HL-60 (cell line): Measurements from ENCODE around the gene SMIM28.

Source experiments
- CTCF ChIP-seq: IDR thresholded peaks from one replicate; pipeline ENCODE4 v1.5.1; 2011; ENCODE audit warnings: low read length, control low read depth, inconsistent platforms; ENCODE audit not compliant: insufficient read depth
- GABPA ChIP-seq: IDR thresholded peaks from 2 replicates; pipeline ENCODE4 v1.6.1; 2012; ENCODE audit warnings: low read depth
- POLR2AphosphoS5 ChIP-seq: IDR thresholded peaks from 2 replicates; pipeline ENCODE4 v1.6.1; 2012; ENCODE audit warnings: low read depth
- REST ChIP-seq: IDR thresholded peaks from 2 replicates; pipeline ENCODE4 v1.6.1; 2012; ENCODE audit warnings: low read depth; ENCODE audit not compliant: insufficient replicate concordance
- SPI1 ChIP-seq: IDR thresholded peaks from 2 replicates; pipeline ENCODE4 v1.6.1; 2012; ENCODE audit warnings: low read depth, mild to moderate bottlenecking, borderline replicate concordance

GRCh38 chr6:138328210-138328609, 49.5 kb upstream of the SMIM28 start:
- TF ChIP-seq POLR2AphosphoS5 = no peak
- no peak for TF ChIP-seq CTCF
- TF ChIP-seq REST = no peak
- peak; percentile 3; the same call in 1 of the 2 replicates for TF ChIP-seq SPI1
- no peak for TF ChIP-seq GABPA
